H9 (cell line): ENCODE results near the gene CCL4L2. TPM values are rescaled to one million over a fixed set of nuclear protein-coding genes. Genes with fewer than 3 reads are reported as not detected.
"Not testable (repeated sequence)": the region's sequence is repeated elsewhere in the genome, so short reads cannot be mapped to it uniquely, and the experiment has no call there.

ENCODE experiments used
- DNase-seq: peaks from one replicate; pipeline ENCODE4 v3.0.0-alpha.2; 2017
- H2AFZ ChIP-seq: one replicate; pipeline ENCODE4 v1.6.1; 2013; ENCODE audit warnings: mild to moderate bottlenecking, low read length, control low read depth, moderate library complexity
- H2AK5ac ChIP-seq: 2 replicates; pipeline ENCODE4 v1.6.1; 2013; ENCODE audit warnings: low read length, control low read depth, mixed read lengths; ENCODE audit not compliant: insufficient read length
- H2BK120ac ChIP-seq: one replicate; pipeline ENCODE4 v1.6.1; 2013; ENCODE audit warnings: low read depth, mild to moderate bottlenecking, low read length, control low read depth, inconsistent platforms; ENCODE audit not compliant: poor library complexity, severe bottlenecking
- H2BK12ac ChIP-seq: 2 replicates; pipeline ENCODE4 v1.6.1; 2013; ENCODE audit warnings: low read length, control low read depth, mixed read lengths, low read depth; ENCODE audit not compliant: insufficient read length
- H2BK15ac ChIP-seq: 2 replicates; pipeline ENCODE4 v1.6.1; 2013; ENCODE audit warnings: low read depth, low read length, control low read depth
- H2BK20ac ChIP-seq: one replicate; pipeline ENCODE4 v1.6.1; 2013; ENCODE audit warnings: low read depth, mild to moderate bottlenecking, low read length, control low read depth, inconsistent platforms; ENCODE audit not compliant: poor library complexity, severe bottlenecking
- H2BK5ac ChIP-seq: 2 replicates; pipeline ENCODE4 v1.6.1; 2013; ENCODE audit warnings: low read length, control low read depth, mixed read lengths; ENCODE audit not compliant: insufficient read length
- H3K14ac ChIP-seq: 2 replicates; pipeline ENCODE4 v1.6.1; 2013; ENCODE audit warnings: low read length, control low read depth; ENCODE audit not compliant: insufficient read depth
- H3K18ac ChIP-seq: 2 replicates; pipeline ENCODE4 v1.6.1; 2013; ENCODE audit warnings: low read depth, mild to moderate bottlenecking, mixed read lengths, low read length, control low read depth; ENCODE audit not compliant: insufficient read length
- H3K23ac ChIP-seq: 2 replicates; pipeline ENCODE4 v1.6.1; 2013; ENCODE audit warnings: low read length, control low read depth, mixed read lengths, low read depth; ENCODE audit not compliant: insufficient read length
- H3K23me2 ChIP-seq: 2 replicates; pipeline ENCODE4 v1.6.1; 2013; ENCODE audit warnings: low read depth, mild to moderate bottlenecking, mixed read lengths, low read length, control low read depth; ENCODE audit not compliant: insufficient read length, poor library complexity, severe bottlenecking
- H3K27ac ChIP-seq: 2 replicates; pipeline ENCODE4 v1.5.1; 2013; ENCODE audit warnings: low read length, control low read depth, mixed read lengths, low read depth; ENCODE audit not compliant: insufficient read length
- H3K27me3 ChIP-seq: 2 replicates; pipeline ENCODE4 v1.6.1; 2013; ENCODE audit warnings: low read length, control low read depth, inconsistent platforms; ENCODE audit not compliant: insufficient read depth
- H3K4ac ChIP-seq: 2 replicates; pipeline ENCODE4 v1.6.1; 2013; ENCODE audit warnings: low read depth, mild to moderate bottlenecking, control low read depth, inconsistent platforms, low read length, moderate library complexity
- H3K4me1 ChIP-seq: 2 replicates; pipeline ENCODE4 v1.6.1; 2013; ENCODE audit warnings: low read length, control low read depth, inconsistent platforms; ENCODE audit not compliant: insufficient read depth
- H3K4me2 ChIP-seq: 2 replicates; pipeline ENCODE4 v1.6.1; 2013; ENCODE audit warnings: low read length, control low read depth, mixed read lengths; ENCODE audit not compliant: insufficient read length, insufficient read depth
- H3K56ac ChIP-seq: 2 replicates; pipeline ENCODE4 v1.6.1; 2013; ENCODE audit warnings: low read depth, mild to moderate bottlenecking, mixed read lengths, low read length, control low read depth; ENCODE audit not compliant: insufficient read length
- H3K79me1 ChIP-seq: 2 replicates; pipeline ENCODE4 v1.6.1; 2013; ENCODE audit warnings: low read depth, mild to moderate bottlenecking, moderate library complexity, low read length, control low read depth, inconsistent platforms; ENCODE audit not compliant: insufficient read depth, poor library complexity, severe bottlenecking
- H3K79me2 ChIP-seq: 2 replicates; pipeline ENCODE4 v1.6.1; 2013; ENCODE audit warnings: low read length, control low read depth, inconsistent platforms; ENCODE audit not compliant: insufficient read depth
- H3K9ac ChIP-seq: 2 replicates; pipeline ENCODE4 v1.6.1; 2013; ENCODE audit warnings: low read length, control low read depth, mixed read lengths; ENCODE audit not compliant: insufficient read length; ENCODE audit errors: extremely low read depth
- H3K9me3 ChIP-seq: one replicate; pipeline ENCODE4 v1.6.1; 2013; ENCODE audit warnings: low read depth, low read length, inconsistent platforms; ENCODE audit not compliant: control insufficient read depth
- H3T11ph ChIP-seq: one replicate; pipeline ENCODE4 v1.6.1; 2013; ENCODE audit warnings: mild to moderate bottlenecking, low read length, control low read depth, inconsistent platforms
- H4K20me1 ChIP-seq: one replicate; pipeline ENCODE4 v1.6.1; 2013; ENCODE audit not compliant: control insufficient read depth, insufficient read length, insufficient read depth
- H4K5ac ChIP-seq: 2 replicates; pipeline ENCODE4 v1.6.1; 2013; ENCODE audit warnings: low read depth, mild to moderate bottlenecking, mixed read lengths, low read length, control low read depth; ENCODE audit not compliant: insufficient read length
- H4K8ac ChIP-seq: replicated peaks from 2 replicates; pipeline ENCODE4 v1.6.1; 2013; ENCODE audit warnings: low read length, control low read depth, mixed read lengths, low read depth; ENCODE audit not compliant: insufficient read length
- H4K91ac ChIP-seq: 2 replicates; pipeline ENCODE4 v1.6.1; 2013; ENCODE audit warnings: low read depth, mild to moderate bottlenecking, moderate library complexity, mixed read lengths, low read length, control low read depth; ENCODE audit not compliant: insufficient read length
- H3K27ac Mint-ChIP-seq, 3 experiments: 2 replicates in 2 of 3; 3 replicates in 1 of 3; pipeline ENCODE4 v1.8.0; 2020 to 2021; ENCODE audit warnings: mixed read lengths in 3 of 3, mild to moderate bottlenecking in 1 of 3, moderate library complexity in 1 of 3
- H3K27me3 Mint-ChIP-seq: 2 replicates; pipeline ENCODE4 v1.8.0; 2021; ENCODE audit warnings: low read depth, mild to moderate bottlenecking, moderate library complexity, mixed read lengths
- H3K36me3 Mint-ChIP-seq, 3 experiments: 2 replicates in 2 of 3; 3 replicates in 1 of 3; pipeline ENCODE4 v1.8.0; 2020 to 2021; ENCODE audit warnings: low read depth in 3 of 3, mixed read lengths in 3 of 3; ENCODE audit not compliant: insufficient read depth in 1 of 3
- H3K4me1 Mint-ChIP-seq, 2 experiments: 2 replicates each; pipeline ENCODE4 v1.8.0; 2020; ENCODE audit warnings: mixed read lengths in 2 of 2
- H3K4me3 Mint-ChIP-seq, 2 experiments: 2 replicates in 1 of 2; 3 replicates in 1 of 2; pipeline ENCODE4 v1.8.0; 2020 to 2021; ENCODE audit warnings: mild to moderate bottlenecking in 2 of 2, mixed read lengths in 2 of 2, moderate library complexity in 1 of 2
- H3K9me3 Mint-ChIP-seq, 2 experiments: 2 replicates in 1 of 2; 3 replicates in 1 of 2; pipeline ENCODE4 v1.8.0; 2020; ENCODE audit warnings: mild to moderate bottlenecking in 2 of 2, mixed read lengths in 2 of 2, moderate library complexity in 1 of 2
- WGBS: extraction: QIAGEN DNeasy Blood & Tissue Kit; methylation state at CpG from one replicate; pipeline ENCODE4 v1.1.7; 2013; ENCODE audit warnings: missing lambda C conversion rate, low lambda C conversion rate, mixed read lengths; ENCODE audit not compliant: insufficient read length; ENCODE audit errors: extremely low coverage; 5-methylcytosine and 5-hydroxymethylcytosine counted together
- total RNA-seq: library from RNA; stranded (reverse); gene quantifications from 2 replicates; pipeline ENCODE4 v1.2.1, GENCODE V29; 2021
- TF ChIP-seq, protein P1 (sequence below): fragments of 200-600 bp; sonication (generic); conservative IDR thresholded peaks from 3 replicates; pipeline ENCODE4 v1.8.0; 2021; ENCODE audit warnings: antibody characterized with exemption, mild to moderate bottlenecking

Gene CCL4L2
- total RNA-seq, 1 experiment from 2014 or later: not detected

DNA sequence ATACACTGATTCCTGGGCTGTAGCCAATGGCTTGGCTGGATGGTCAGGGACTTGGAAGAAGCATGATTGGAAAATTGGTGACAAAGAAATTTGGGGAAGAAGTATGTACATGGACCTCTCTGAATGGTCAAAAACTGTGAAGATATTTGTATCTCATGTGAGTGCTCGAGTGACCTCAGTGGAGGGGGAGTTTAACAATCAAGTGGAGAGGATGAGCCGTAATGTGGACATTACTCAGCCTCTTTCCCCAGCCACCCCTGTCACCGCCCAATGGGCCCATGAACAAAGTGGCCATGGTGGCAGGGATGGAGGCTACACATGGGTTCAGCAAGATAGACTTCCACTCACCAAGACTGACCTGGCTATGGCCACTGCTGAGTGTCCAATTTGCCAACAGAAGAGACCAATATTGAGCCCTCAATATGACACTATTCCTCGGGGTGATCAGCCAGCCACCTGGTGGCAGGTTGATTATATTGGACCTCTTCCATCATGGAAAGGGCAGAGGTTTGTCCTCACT lies 10.8 kb downstream of the CCL4L2 start:
- H4K91ac ChIP-seq, H3K27me3 ChIP-seq, H4K8ac ChIP-seq, H3K9me3 ChIP-seq, H2BK12ac ChIP-seq, H3K4me1 ChIP-seq, H2BK120ac ChIP-seq, H3T11ph ChIP-seq, H3K23ac ChIP-seq, H3K27me3 Mint-ChIP-seq, H3K4me1 Mint-ChIP-seq, H2AK5ac ChIP-seq, H3K79me1 ChIP-seq, H3K23me2 ChIP-seq, H3K27ac Mint-ChIP-seq, H2BK5ac ChIP-seq, H3K14ac ChIP-seq, H3K79me2 ChIP-seq, H3K9ac ChIP-seq, H3K27ac ChIP-seq, H3K18ac ChIP-seq, H2BK20ac ChIP-seq, H2AFZ ChIP-seq, H3K36me3 Mint-ChIP-seq, H4K5ac ChIP-seq, H2BK15ac ChIP-seq, H3K4me3 Mint-ChIP-seq, H3K4me2 ChIP-seq, H3K4ac ChIP-seq, H4K20me1 ChIP-seq, H3K56ac ChIP-seq: not testable (repeated sequence)
- no CpG with 5 or more reads among the region's 4 CpGs for WGBS
- TF ChIP-seq, protein P1, sequence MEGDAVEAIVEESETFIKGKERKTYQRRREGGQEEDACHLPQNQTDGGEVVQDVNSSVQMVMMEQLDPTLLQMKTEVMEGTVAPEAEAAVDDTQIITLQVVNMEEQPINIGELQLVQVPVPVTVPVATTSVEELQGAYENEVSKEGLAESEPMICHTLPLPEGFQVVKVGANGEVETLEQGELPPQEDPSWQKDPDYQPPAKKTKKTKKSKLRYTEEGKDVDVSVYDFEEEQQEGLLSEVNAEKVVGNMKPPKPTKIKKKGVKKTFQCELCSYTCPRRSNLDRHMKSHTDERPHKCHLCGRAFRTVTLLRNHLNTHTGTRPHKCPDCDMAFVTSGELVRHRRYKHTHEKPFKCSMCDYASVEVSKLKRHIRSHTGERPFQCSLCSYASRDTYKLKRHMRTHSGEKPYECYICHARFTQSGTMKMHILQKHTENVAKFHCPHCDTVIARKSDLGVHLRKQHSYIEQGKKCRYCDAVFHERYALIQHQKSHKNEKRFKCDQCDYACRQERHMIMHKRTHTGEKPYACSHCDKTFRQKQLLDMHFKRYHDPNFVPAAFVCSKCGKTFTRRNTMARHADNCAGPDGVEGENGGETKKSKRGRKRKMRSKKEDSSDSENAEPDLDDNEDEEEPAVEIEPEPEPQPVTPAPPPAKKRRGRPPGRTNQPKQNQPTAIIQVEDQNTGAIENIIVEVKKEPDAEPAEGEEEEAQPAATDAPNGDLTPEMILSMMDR: peak; percentile 25; the same call in 1 of the 3 replicates
- peak; percentile 23 for DNase-seq
- H3K9me3 Mint-ChIP-seq: peaks cover 17% of the 10 kb centered on the region in 2 experiments; a peak in 4 of 5 replicates

DNA sequence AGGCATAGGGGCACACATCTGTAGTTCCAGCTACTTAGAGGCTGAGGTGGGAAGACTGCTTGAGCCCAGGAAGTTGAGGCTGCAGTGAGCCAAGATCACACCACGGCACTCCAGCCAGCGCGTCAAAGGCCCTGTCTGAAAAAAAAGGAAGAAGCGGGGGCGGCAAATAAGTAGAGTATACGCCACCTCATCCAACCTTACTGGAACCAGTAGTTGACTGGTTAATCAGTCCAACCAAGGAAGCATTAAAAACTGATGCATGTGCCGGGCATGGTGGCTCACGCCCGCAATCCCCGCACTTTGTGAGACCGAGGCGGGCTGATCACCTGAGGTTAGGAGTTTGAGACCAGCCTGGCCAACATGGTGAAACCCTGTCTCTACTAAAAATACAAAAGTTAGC lies 12.1 kb downstream of the CCL4L2 start:
- not testable (repeated sequence) for H3K23me2 ChIP-seq, H3K4me2 ChIP-seq, H2BK15ac ChIP-seq, H3K56ac ChIP-seq, H3K9me3 ChIP-seq, H2BK12ac ChIP-seq, H2BK20ac ChIP-seq, H3K27ac ChIP-seq, H3K27ac Mint-ChIP-seq, H4K20me1 ChIP-seq, H3K27me3 Mint-ChIP-seq, H4K91ac ChIP-seq, H3K4me3 Mint-ChIP-seq, H3K27me3 ChIP-seq, H2AFZ ChIP-seq, H2AK5ac ChIP-seq, H3K18ac ChIP-seq, H3K79me1 ChIP-seq, H3K79me2 ChIP-seq, H3K9ac ChIP-seq, H3K14ac ChIP-seq, H3T11ph ChIP-seq, H3K4me1 Mint-ChIP-seq, H2BK120ac ChIP-seq, H2BK5ac ChIP-seq, H3K4ac ChIP-seq, H3K23ac ChIP-seq, H3K4me1 ChIP-seq, H3K36me3 Mint-ChIP-seq, H4K8ac ChIP-seq, H4K5ac ChIP-seq
- WGBS: no CpG with 5 or more reads among the region's 12 CpGs
- peaks cover 14 to 15% of the 10 kb centered on the region in 2 experiments; a peak in 4 of 5 replicates for H3K9me3 Mint-ChIP-seq
- peak; percentile 22 for DNase-seq
